Esophagus muscularis mucosa (tissue), 4 donors: ENCODE results near the gene SELENOM. TPM values are rescaled to one million over a fixed set of nuclear protein-coding genes. Genes with fewer than 3 reads are reported as not detected.
A peak's percentile ranks its signal among the peaks of the same experiment; 100 is the strongest.

Experiments
- DNase-seq: peaks from one replicate; pipeline ENCODE4 v3.0.0-alpha.2; 2017; ENCODE audit errors: extremely low spot score
- H3K27ac ChIP-seq, 4 donors: fragments of 200-600 bp; sonication (generic); replicated peaks in 1 of 4; 1 replicate in 3 of 4; 2 replicates in 1 of 4; pipeline ENCODE4 v1.5.1; 2016 to 2019; ENCODE audit warnings: mild to moderate bottlenecking in 1 of 4
- H3K27me3 ChIP-seq, 4 donors: fragments of 200-600 bp; sonication (generic); one replicate each; pipeline versions ENCODE4 v1.5.1 to v1.6.0; 2016 to 2019
- H3K36me3 ChIP-seq, 4 donors: fragments of 200-600 bp; sonication (generic); one replicate each; pipeline ENCODE4 v1.5.1; 2016 to 2019
- H3K4me1 ChIP-seq, 4 donors: fragments of 200-600 bp; sonication (generic); one replicate each; pipeline ENCODE4 v1.5.1; 2016 to 2019
- H3K4me3 ChIP-seq, 4 donors: fragments of 200-600 bp; sonication (generic); 1 replicate in 2 of 4; 2 replicates in 2 of 4; pipeline ENCODE4 v1.5.1; 2016 to 2019; ENCODE audit warnings: mild to moderate bottlenecking in 4 of 4, moderate library complexity in 1 of 4
- H3K9me3 ChIP-seq, 4 donors: fragments of 200-600 bp; sonication (generic); 1 replicate in 3 of 4; 2 replicates in 1 of 4; pipeline ENCODE4 v1.5.1; 2016 to 2019
- EP300 ChIP-seq: sonication (generic); formaldehyde crosslinking; IDR thresholded peaks from one replicate; pipeline ENCODE4 v1.6.1; 2017; ENCODE audit warnings: antibody characterized with exemption
- POLR2A ChIP-seq: fragments of 450-650 bp; IDR thresholded peaks from one replicate; pipeline ENCODE4 v1.6.1; 2017; ENCODE audit warnings: antibody characterized with exemption, moderate library complexity, mild to moderate bottlenecking, low read depth
- POLR2AphosphoS5 ChIP-seq, 2 donors: sonication (generic); formaldehyde crosslinking; IDR thresholded peaks; one replicate each; pipeline ENCODE4 v1.6.1; 2017; ENCODE audit warnings: antibody characterized with exemption in 2 of 2
- WGBS: methylation state at CpG from one replicate; pipeline ENCODE4 v1.1.5; 2018; 5-methylcytosine and 5-hydroxymethylcytosine counted together
- intact Hi-C: fragments of 100-400 bp; cut with DNase I; formaldehyde crosslinking; loops from one replicate; pipeline ENCODE4 v1.15.1; 2023
- total RNA-seq, 4 donors: library from RNA; depleted of rRNA; stranded (reverse); fragments of >200 nt; gene quantifications; one replicate each; pipeline versions ENCODE4 v1.1.0 to v1.2.1, GENCODE V29; 2016
- TF ChIP-seq, protein P1 (sequence below), 3 experiments: fragments of 200-600 bp in 2 of 3; fragments of 450-650 bp in 1 of 3; sonication (generic) in 2 of 3; IDR thresholded peaks; one replicate each; pipeline ENCODE4 v1.5.1; 2017 to 2019; ENCODE audit warnings: antibody characterized with exemption in 3 of 3, mild to moderate bottlenecking in 2 of 3, moderate library complexity in 1 of 3

SELENOM gene
- total RNA-seq, 4 donors from 2014 or later: 1,118 to 1,733 (median 1,416) TPM

- H3K4me3 ChIP-seq: no peak overlapping the region
- WGBS: 86% methylated on average over 14 of the region's 22 CpGs
- TF ChIP-seq EP300 (no peak), POLR2AphosphoS5 (IDR thresholded peaks at IDR 0.05) (no peak)
- no peak for DNase-seq
- H3K27ac ChIP-seq: no peak overlapping the region
- no peaks in the 10 kb centered on the region for H3K27me3 ChIP-seq
- H3K36me3 ChIP-seq: no peaks in the 10 kb centered on the region
- H3K4me1 ChIP-seq: peaks cover 17 to 23% (median 17%) of the 10 kb centered on the region in 4 donors
- no peaks in the 10 kb centered on the region for H3K9me3 ChIP-seq
- intact Hi-C loops: no loop called here
Observed at GRCh38 chr22:31126128-31126868, 18.9 kb upstream of the SELENOM start.

DNA sequence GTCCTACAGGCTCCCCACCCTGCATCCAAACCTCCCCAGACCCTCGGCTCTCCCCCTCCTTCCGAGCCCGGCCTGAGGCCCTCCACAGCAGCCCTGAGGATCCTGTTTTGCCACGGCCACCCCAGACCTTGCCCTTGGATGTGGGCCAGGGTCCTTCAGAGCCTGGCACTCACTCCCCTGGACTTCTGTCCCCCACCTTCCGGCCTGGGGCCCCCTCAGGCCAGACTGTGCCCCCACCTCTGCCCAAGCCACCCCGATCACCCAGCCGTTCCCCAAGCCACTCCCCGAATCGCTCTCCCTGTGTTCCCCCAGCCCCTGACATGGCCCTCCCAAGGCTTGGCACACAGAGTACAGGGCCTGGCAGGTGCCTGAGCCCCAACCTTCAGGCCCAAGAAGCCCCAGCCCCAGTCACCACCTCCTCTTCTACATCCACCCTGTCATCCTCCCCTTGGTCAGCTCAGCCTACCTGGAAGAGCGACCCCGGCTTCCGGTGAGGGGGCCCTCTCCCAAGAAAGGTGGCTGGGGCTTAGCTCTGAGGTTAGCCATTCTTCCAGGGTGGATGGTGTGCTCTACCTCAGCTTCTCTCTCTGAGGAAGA, 18.3 kb upstream of the SELENOM start:
- Histone ChIP-seq H3K4me3 (no peak overlapping the region), H3K36me3 (no peaks in the 10 kb centered on the region), H3K27me3 (no peaks in the 10 kb centered on the region), H3K4me1 (peaks cover 17 to 23% (median 17%) of the 10 kb centered on the region in 4 donors), H3K9me3 (no peaks in the 10 kb centered on the region), H3K27ac (no peak overlapping the region)
- no peak for DNase-seq
- intact Hi-C loops: no loop called here
- no peak for TF ChIP-seq POLR2A
- no peak for TF ChIP-seq EP300
- TF ChIP-seq, protein P1, sequence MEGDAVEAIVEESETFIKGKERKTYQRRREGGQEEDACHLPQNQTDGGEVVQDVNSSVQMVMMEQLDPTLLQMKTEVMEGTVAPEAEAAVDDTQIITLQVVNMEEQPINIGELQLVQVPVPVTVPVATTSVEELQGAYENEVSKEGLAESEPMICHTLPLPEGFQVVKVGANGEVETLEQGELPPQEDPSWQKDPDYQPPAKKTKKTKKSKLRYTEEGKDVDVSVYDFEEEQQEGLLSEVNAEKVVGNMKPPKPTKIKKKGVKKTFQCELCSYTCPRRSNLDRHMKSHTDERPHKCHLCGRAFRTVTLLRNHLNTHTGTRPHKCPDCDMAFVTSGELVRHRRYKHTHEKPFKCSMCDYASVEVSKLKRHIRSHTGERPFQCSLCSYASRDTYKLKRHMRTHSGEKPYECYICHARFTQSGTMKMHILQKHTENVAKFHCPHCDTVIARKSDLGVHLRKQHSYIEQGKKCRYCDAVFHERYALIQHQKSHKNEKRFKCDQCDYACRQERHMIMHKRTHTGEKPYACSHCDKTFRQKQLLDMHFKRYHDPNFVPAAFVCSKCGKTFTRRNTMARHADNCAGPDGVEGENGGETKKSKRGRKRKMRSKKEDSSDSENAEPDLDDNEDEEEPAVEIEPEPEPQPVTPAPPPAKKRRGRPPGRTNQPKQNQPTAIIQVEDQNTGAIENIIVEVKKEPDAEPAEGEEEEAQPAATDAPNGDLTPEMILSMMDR (IDR thresholded peaks at IDR 0.05): no peak
- TF ChIP-seq POLR2AphosphoS5 (IDR thresholded peaks at IDR 0.05): no peak
- 89% methylated on average over 12 of the region's 12 CpGs for WGBS

- WGBS: 74% methylated on average over 7 of the region's 14 CpGs
- no peaks in the 10 kb centered on the region for H3K9me3 ChIP-seq
- H3K27me3 ChIP-seq: no peaks in the 10 kb centered on the region
- no peak overlapping the region for H3K27ac ChIP-seq
- intact Hi-C loops: no loop called here
- no peak overlapping the region for H3K4me3 ChIP-seq
- TF ChIP-seq, protein P1 (IDR thresholded peaks at IDR 0.05): no peak
- TF ChIP-seq POLR2A (no peak), EP300 (no peak)
- peaks cover 17 to 23% (median 18%) of the 10 kb centered on the region in 4 donors for H3K4me1 ChIP-seq
- H3K36me3 ChIP-seq: no peaks in the 10 kb centered on the region
- no peak for DNase-seq
Observed at GRCh38 chr22:31124811-31125465, 17.6 kb upstream of the SELENOM start.

GRCh38 chr22:31124290-31124689, 16.9 kb upstream of the SELENOM start:
- TF ChIP-seq, protein P1 (IDR thresholded peaks at IDR 0.05): no peak
- no peak for TF ChIP-seq POLR2A
- no peak for TF ChIP-seq EP300
- TF ChIP-seq POLR2AphosphoS5 (IDR thresholded peaks at IDR 0.05): no peak
- H3K4me1 ChIP-seq: peaks cover 17 to 24% (median 20%) of the 10 kb centered on the region in 4 donors
- no peak overlapping the region for H3K27ac ChIP-seq
- intact Hi-C loops: no loop called here
- 57% methylated on average over 3 of the region's 3 CpGs for WGBS
- H3K4me3 ChIP-seq: no peak overlapping the region
- no peak for DNase-seq
- no peaks in the 10 kb centered on the region for H3K9me3 ChIP-seq
- H3K36me3 ChIP-seq: no peaks in the 10 kb centered on the region
- H3K27me3 ChIP-seq: no peaks in the 10 kb centered on the region

DNA sequence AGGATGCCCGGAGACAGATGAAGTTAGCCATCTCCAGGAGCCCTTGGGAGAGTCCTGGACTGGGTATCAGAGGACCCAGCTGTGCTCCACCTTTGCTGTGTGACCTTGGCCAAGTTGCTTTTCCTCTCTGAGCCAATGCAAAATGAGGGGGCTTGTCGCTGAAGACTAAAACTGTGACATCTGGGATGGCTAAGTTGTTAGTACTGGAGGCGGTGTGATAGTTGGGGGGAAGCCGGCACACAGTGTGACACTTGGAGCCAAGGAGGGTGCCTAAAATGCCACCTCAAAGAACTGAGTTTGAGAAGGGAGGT, 15.9 kb upstream of the SELENOM start:
- Histone ChIP-seq H3K9me3 (no peaks in the 10 kb centered on the region), H3K4me1 (peaks cover 17 to 31% (median 28%) of the 10 kb centered on the region in 4 donors), H3K36me3 (no peaks in the 10 kb centered on the region), H3K27ac (peak overlapping the region; percentile 45 to 66 (median 55)), H3K4me3 (peak overlapping the region; percentile 44 to 57 (median 52)), H3K27me3 (no peaks in the 10 kb centered on the region)
- no peak for DNase-seq
- TF ChIP-seq, protein P1 (IDR thresholded peaks at IDR 0.05): no peak
- TF ChIP-seq EP300 (no peak), POLR2A (no peak), POLR2AphosphoS5 (IDR thresholded peaks at IDR 0.05) (no peak)
- intact Hi-C loops: no loop called here
- 65% methylated on average over 4 of the region's 4 CpGs for WGBS
